ENCODE measurements around the gene SLC13A1.
"Not testable (repeated sequence)": the region's sequence is repeated elsewhere in the genome, so short reads cannot be mapped to it uniquely, and the experiment has no call there.

The SLC13A1 gene

DNA sequence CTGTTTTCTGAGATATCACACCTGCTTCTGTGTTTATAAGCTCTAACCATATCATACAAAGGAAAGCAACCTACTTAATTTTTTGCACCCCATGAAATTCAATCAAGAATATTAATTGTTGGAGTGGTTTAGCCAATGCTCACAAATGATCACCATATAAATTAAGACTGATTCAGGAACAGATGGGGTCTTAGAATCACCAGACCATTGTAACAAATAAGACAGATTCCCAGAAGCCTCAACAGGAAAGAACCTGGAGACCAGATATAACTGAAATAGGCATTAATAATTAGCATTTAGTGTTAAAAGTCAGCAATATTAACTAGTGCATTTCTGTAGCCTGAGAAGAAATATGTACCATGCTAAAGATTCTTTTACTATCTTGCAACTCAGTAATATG lies 73.6 kb downstream of the SLC13A1 start:
- DNase-seq (ENCODE audit: low spot score) = no peak

DNA sequence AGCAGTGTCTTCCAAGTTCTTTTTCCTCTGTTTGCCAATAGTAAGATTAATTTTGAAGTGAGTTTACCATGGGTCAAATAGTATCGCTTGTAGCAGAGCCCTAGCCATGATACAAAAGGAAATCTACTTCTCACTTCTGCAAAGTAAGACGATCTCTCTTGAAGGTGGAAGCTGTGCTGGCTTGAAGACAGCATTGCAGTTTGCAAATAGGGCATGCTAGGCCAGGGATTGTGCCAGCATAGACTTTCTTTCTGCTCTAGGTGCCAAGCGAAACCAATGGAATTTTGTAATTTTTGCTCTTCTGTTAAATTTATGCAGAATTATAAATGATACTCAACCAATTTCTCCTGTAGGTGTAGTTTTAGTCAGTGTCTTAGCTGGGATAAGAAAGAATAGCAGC lies 74.5 kb downstream of the SLC13A1 start:
- no peak for DNase-seq (ENCODE audit: low spot score)

DNA sequence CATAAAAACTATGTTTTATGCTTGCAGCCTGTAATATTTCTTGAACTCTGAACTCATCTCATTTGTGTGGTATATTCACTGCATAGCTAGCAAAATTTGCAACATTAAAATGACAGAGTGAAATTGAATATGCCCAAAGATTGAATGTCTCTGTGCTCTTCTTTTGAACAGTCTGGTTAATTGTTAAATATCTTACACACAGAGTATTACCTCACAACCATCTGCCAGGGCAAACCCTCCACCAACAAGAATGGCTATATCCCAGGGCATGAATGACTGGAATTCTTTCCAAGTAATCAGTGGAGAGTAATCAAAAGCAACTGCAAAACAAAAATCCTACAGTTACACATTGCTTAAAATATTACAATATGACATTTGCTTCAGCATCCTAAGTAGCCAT lies 76.9 kb downstream of the SLC13A1 start:
- DNase-seq (ENCODE audit: low spot score) = no peak

DNA sequence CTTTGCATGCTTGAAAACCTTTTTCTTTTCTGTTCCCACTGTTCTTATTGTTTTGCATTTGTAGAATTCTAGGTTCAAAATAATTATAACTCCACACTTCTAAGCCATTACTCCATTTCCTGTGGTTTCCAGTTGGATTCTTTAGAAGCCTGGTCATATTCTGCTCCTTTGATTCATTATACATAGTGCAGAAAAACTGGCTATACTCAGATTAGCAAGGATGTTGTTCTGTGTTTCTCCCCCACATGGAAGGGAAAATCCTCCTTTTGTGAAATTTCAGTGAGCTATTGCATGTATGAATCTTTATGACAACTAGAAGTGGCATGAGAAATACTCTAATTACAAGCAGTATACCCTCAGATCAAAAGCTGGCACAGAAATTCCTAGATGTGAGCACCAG lies 79.5 kb downstream of the SLC13A1 start:
- DNase-seq (ENCODE audit: low spot score) = no peak

DNA sequence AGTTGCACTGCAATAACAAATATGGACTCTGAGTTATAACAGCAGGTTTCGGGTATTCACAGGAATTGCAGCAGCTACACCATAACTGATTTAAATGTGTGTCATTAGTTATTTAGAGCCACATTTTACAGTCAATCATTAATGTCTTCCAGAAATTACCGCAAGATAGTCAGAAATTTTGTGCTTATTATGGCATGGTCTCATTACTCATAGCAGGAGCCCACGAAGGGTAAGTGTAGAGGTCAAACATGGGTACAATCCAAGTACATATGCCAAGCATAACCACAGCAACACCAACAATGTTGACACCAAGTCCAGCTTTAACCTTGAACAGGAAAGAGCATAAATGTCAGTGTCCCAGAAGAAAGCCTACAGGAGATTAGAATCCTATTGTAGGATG lies 84.4 kb downstream of the SLC13A1 start:
- no peak for DNase-seq (ENCODE audit: low spot score)

DNA sequence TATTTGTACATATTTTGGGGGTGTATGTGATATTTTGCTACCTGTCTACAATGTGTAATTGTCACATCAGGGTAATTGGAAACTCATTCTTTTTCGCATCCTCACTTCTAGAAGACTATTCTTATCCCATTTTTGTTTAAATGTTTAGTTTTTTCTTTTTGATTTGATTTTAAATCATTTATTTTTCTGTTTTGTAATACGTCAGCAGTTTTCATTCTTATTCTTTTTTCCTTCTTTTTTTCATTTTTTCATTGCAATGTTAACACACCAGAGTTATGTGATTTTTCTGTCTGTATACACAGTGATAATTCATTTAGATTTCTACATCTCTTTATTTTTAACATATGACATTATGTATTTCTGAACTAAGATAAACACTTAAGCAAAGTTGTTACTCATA lies 85.5 kb downstream of the SLC13A1 start:
- DNase-seq (ENCODE audit: low spot score) = no peak

DNA sequence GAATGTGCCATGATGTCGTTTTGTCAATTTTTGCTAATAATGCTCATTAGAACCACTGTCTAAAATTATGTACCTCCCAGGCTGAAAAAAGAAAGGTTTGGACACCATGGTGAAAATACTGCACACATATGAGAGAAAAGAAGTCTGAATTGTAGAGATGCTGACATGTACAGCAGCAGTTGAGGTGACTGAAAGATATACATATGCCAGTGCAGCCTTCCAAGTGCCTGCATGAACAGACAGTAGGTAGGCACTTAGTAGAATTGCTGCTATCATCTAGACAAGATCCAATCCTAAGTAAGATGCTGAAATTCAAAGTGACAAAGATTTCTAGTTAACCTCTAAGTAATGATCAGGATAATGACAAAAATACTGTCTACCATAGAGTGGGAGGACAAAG lies 86.9 kb downstream of the SLC13A1 start:
- DNase-seq (ENCODE audit: low spot score) = no peak

DNA sequence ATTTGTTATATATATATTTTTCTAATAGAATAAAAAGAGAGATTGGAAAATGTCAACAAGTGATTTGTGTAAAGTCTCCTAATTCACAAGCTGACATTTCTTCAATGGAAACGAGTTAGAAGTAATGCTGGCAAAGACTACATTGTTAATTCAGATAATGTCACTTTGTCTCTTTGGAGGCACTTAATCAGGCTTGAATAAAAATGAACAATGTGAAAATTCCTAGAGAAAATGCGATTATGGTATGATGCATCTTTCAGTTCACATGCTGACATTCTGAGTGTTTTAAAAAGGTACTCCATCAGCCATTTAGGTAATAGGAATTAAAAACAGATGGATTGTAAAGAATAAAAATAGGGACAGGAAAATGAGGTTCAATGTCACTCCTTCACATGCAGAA lies 100.1 kb downstream of the SLC13A1 start:
- no peak for DNase-seq (ENCODE audit: low spot score)

DNA sequence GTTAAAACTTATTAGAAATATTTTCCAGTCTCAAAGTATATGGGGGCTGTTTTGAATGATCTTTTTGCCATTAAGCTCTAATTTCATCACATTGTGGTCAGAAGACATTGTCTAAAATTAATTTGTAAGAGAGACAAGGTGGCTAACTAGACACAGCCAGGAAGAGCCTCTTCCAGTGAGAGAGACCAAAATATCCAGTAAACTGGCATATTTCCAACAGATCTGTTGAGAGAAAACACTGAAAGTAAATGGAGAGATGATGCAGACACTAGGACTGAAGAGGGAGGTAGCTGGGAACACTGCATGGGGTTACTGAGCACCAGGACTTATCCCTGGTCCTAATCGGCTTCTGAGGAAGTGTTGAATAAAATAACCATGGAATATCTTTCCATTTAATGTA lies 102.8 kb downstream of the SLC13A1 start:
- DNase-seq (ENCODE audit: low spot score) = no peak

DNA sequence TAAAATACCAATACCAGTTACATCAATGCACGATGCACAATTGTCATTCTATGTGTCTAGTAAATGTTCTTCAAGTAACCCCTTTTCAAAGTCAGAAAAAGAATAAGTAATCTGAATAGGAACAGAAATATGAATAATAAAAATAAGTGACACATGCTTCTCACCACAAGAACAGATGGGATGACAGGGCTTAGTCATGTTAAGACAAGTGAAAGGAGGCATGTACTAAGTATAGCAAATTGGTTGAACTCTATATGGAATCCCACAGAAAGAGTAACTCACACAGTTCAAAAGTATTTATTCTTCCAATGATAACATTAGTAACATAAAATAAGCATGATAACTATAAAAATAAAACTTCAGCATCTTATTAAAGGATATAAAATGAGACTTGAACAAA lies 103.3 kb downstream of the SLC13A1 start:
- DNase-seq (ENCODE audit: low spot score) = no peak

DNA sequence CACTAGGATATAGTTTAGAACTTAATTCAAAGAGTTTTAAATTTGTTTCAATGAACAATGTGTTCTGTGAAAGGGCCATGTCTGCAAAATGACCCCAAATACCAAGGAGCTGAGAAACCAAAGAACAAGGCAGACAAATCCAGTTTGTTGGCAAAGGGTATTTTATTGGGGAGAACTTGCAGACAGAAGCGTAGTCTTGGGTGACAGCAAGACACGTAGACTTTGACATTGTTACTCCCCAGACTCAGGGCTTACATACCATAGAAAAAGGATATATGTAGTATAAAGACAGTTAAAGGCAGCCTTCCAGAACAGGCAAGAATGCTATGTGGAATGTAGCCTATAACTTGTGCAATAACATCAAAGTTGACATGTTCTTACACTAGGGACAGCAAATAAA lies 109.3 kb downstream of the SLC13A1 start:
- DNase-seq (ENCODE audit: low spot score) = no peak

DNA sequence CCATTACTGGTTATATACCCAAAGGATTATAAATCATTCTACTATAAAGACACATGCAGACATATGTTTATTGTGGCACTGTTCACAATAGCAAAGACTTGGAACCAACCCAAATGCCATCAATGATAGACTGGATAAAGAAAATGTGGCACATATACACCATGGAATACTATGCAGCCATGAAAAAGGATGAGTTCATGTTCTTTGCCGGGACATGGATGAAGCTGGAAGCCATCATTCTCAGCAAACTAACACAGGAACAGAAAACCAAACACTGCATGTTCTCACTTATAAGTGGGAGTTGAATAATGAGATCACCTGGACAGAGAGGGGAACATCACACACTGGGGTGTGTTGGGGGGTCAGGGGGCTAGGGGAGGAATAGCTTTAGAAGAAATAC lies 112.9 kb downstream of the SLC13A1 start:
- not testable (repeated sequence) for DNase-seq (ENCODE audit: low spot score)

DNA sequence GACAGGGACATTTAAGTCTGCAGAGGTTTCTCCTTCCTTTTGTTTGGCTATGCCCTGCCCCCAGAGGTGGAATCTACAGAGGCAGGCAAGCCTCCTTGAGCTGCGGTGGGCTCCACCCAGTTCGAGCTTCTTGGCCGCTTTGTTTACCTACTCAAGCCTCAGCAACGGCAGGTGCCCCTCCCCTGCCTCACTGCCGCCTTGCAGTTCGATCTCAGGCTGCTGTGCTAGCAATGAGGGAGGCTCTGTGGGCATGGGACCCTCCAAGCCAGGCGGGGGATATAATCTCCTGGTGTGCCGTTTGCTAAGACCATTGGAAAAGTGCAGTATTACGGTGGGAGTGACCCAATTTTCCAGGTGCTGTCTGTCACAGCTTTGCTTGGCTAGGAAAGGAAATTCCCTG lies 114.9 kb downstream of the SLC13A1 start:
- not testable (repeated sequence) for DNase-seq (ENCODE audit: low spot score)

DNA sequence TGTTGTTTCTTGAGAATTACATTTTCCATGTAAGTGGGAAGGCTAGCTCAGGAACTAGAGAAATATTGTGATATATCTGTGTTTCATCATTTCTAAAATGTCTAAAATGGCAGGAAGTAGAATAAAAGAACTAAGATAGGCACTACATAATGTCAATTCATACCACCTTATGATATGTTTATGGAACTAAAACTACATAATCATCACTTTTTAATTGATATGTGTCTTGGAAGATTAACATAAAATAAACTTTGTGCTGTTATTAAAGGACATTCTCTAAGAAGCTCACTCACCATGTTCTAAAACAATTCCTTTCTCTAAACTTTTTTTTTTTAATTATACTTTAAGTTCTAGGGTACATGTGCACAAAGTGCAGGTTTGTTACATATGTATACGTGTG lies 120.7 kb downstream of the SLC13A1 start:
- DNase-seq (ENCODE audit: low spot score) = no peak

DNA sequence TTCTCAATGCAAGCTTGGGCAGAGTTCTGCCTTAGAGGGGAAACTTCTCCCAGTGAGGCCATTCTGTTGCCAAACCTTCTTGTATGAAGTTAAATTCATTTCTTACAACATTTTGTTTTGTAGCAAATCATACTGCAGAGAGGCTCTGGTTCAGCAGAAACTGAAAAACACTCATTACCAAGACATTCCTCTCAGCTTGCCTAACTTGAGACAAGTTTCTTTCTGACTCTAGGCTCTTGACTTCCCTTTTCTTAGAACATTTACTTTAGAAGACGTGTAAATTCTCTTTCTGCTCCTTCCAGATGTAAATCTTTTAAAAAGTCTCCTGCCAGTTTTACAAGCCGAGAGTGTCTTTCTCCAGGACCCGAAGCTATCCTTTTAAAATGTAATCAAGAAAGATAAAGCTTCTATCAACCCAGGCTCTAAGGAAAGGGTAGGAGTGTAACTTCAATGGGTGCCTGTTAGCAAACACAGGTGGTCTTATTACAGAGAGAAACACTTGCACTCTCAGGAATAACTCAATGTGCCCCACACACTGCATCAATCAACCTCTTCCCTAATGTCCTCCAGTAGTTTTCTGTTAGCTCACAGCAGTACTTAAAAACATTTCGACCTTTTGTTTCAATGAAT lies 123.8 kb downstream of the SLC13A1 start:
- no peak for DNase-seq (ENCODE audit: low spot score)

DNA sequence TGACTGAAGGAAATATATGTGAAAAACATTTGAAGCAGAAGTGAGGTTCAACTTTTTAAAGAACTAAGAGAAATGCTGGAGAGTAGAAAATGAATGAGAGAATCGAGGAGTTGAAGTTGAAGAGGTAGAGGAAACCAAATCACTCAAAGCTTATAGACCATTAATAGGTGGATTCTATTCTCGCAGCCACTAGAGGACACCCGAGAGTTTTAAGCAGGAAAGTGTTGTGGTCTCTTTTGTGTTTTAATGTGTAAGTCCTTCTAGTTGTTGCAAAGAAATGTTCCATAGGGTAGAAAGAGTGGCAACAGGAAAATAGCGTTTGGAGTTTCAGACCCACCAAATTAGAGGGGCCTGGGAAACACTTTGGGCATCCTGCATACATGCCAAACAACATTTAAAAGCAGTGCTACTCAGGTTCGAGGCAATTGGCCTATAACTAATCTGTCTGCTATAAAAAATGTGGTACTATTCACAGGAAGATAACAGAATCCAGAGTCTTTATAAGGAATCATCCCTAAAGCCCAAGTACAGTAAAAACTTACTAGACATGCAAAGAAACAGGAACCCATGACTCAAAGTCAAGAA lies 129.0 kb downstream of the SLC13A1 start:
- DNase-seq (ENCODE audit: low spot score) = no peak

DNA sequence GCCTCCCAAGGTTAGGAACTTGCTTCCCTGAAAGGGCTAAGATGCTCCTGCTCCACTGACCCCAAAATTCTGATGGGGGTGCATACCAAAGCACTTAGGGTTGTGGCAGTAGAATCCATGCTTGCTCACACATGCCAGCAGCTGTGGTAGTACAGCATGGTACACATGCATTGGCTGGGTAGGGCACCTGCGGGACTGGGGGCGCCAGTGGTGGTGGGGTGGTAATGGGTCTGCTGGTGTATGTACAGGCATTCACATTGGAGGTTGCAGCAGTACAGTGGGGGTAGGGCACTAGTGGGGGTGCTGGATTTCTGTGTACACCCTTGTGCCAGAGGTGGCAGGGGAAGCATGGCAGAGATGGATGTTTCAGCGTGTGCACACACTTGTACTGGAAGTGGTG lies 132.0 kb downstream of the SLC13A1 start:
- DNase-seq (ENCODE audit: low spot score) = no peak

Measured in ecto neural progenitor cell (in vitro differentiated cells).